KMS-11 (cell line): ENCODE results near the gene CAV3.

Source experiments
- H2AFZ ChIP-seq: fragments of 200-600 bp; sonication (generic); 2 replicates; pipeline ENCODE4 v1.6.1; 2016; ENCODE audit warnings: antibody characterized with exemption, mixed run types, low read depth
- H3K27ac ChIP-seq: fragments of 200-600 bp; sonication (generic); 2 replicates; pipeline ENCODE4 v1.6.1; 2016; ENCODE audit warnings: mild to moderate bottlenecking, mixed run types
- H3K27me3 ChIP-seq: fragments of 200-600 bp; sonication (generic); 2 replicates; pipeline ENCODE4 v1.6.1; 2017; ENCODE audit warnings: mild to moderate bottlenecking, low read depth, mixed run types, moderate library complexity; ENCODE audit not compliant: insufficient read depth
- H3K36me3 ChIP-seq: fragments of 200-600 bp; sonication (generic); 2 replicates; pipeline ENCODE4 v1.6.1; 2017; ENCODE audit warnings: mild to moderate bottlenecking, mixed run types; ENCODE audit not compliant: insufficient read depth
- H3K4me1 ChIP-seq: fragments of 200-600 bp; sonication (generic); 2 replicates; pipeline ENCODE4 v1.6.1; 2016; ENCODE audit warnings: mild to moderate bottlenecking, low read depth, mixed run types; ENCODE audit not compliant: poor library complexity, severe bottlenecking
- H3K4me2 ChIP-seq: fragments of 200-600 bp; sonication (generic); 2 replicates; pipeline ENCODE4 v1.7.0; 2016; ENCODE audit warnings: mild to moderate bottlenecking, mixed run types
- H3K4me3 ChIP-seq: fragments of 200-600 bp; sonication (generic); IDR thresholded peaks from 2 replicates; pipeline ENCODE4 v1.6.1; 2017; ENCODE audit warnings: low read depth, low read length, mixed read lengths; ENCODE audit not compliant: insufficient read depth
- H3K79me2 ChIP-seq: fragments of 200-600 bp; sonication (generic); 2 replicates; pipeline ENCODE4 v1.6.1; 2016; ENCODE audit warnings: low read depth, mixed run types; ENCODE audit not compliant: insufficient read depth
- H3K9ac ChIP-seq: fragments of 200-600 bp; sonication (generic); 2 replicates; pipeline ENCODE4 v1.6.1; 2016; ENCODE audit warnings: mild to moderate bottlenecking, mixed run types
- H4K20me1 ChIP-seq: fragments of 200-600 bp; sonication (generic); 2 replicates; pipeline ENCODE4 v1.6.1; 2016; ENCODE audit warnings: mild to moderate bottlenecking, mixed run types; ENCODE audit not compliant: insufficient read depth
- CTCF ChIP-seq: fragments of 200-600 bp; sonication (generic); conservative IDR thresholded peaks from 2 replicates; pipeline ENCODE4 v1.6.1; 2017; ENCODE audit warnings: low read depth, mild to moderate bottlenecking, antibody characterized with exemption, low read length, moderate library complexity, mixed read lengths

The CAV3 gene

GRCh38 chr3:8709287-8709686 is 24.3 kb upstream of the CAV3 start:
- no peaks in the 10 kb centered on the region for H4K20me1 ChIP-seq
- H3K27ac ChIP-seq: no peak overlapping the region
- no peak overlapping the region for H3K4me2 ChIP-seq
- H3K4me1 ChIP-seq: peaks cover 30% of the 10 kb centered on the region
- no peak for TF ChIP-seq CTCF
- H3K4me3 ChIP-seq: no peak overlapping the region
- H3K79me2 ChIP-seq: no peaks in the 10 kb centered on the region
- H2AFZ ChIP-seq: no peak overlapping the region
- H3K9ac ChIP-seq: no peak overlapping the region
- no peaks in the 10 kb centered on the region for H3K27me3 ChIP-seq
- no peaks in the 10 kb centered on the region for H3K36me3 ChIP-seq

- Histone ChIP-seq H3K27me3 (no peaks in the 10 kb centered on the region), H2AFZ (no peak overlapping the region), H3K36me3 (no peaks in the 10 kb centered on the region), H3K27ac (no peak overlapping the region), H4K20me1 (no peaks in the 10 kb centered on the region), H3K4me2 (no peak overlapping the region), H3K4me1 (peaks cover 35% of the 10 kb centered on the region), H3K4me3 (no peak overlapping the region), H3K9ac (no peak overlapping the region), H3K79me2 (no peaks in the 10 kb centered on the region)
- TF ChIP-seq CTCF: no peak
Observed at GRCh38 chr3:8709801-8710507, 23.6 kb upstream of the CAV3 start.

GRCh38 chr3:8712045-8712907 is 21.3 kb upstream of the CAV3 start:
- Histone ChIP-seq H3K4me3 (no peak overlapping the region), H4K20me1 (no peaks in the 10 kb centered on the region), H3K36me3 (no peaks in the 10 kb centered on the region), H3K4me2 (peak overlapping the region; percentile 38), H3K27ac (peak overlapping the region; percentile 82), H3K4me1 (peaks cover 39% of the 10 kb centered on the region), H3K27me3 (no peaks in the 10 kb centered on the region), H3K9ac (peak overlapping the region; percentile 39; the same call in 1 of the 2 replicates), H2AFZ (peak overlapping the region; percentile 54), H3K79me2 (no peaks in the 10 kb centered on the region)
- no peak for TF ChIP-seq CTCF

DNA sequence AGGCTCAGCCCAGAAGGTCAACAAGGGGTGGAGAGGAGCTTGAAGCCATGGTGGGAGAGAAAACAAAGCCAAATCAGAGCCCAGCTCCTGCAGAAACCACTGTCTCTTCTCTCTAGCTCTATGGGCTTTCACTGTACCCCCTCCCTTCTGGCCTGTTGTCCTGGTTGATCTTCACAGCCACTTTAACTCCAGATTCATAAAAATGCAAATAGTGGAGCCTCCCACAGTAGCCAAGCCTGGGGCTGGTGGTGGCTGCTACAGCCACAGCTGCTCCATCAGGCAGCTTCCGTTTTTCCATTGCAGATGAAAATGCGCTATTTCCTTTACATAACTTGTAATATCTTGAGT is 20.7 kb upstream of the CAV3 start:
- Histone ChIP-seq H3K36me3 (no peaks in the 10 kb centered on the region), H3K4me1 (peaks cover 39% of the 10 kb centered on the region), H3K9ac (peak overlapping the region; percentile 39; the same call in 1 of the 2 replicates), H3K27me3 (no peaks in the 10 kb centered on the region), H3K27ac (peak overlapping the region; percentile 82), H3K79me2 (no peaks in the 10 kb centered on the region), H3K4me2 (peak overlapping the region; percentile 38), H4K20me1 (no peaks in the 10 kb centered on the region), H2AFZ (peak overlapping the region; percentile 54), H3K4me3 (no peak overlapping the region)
- no peak for TF ChIP-seq CTCF
